Gastroesophageal sphincter (tissue), 4 donors: ENCODE measurements around the gene ZNF853. TPM values are rescaled to one million over a fixed set of nuclear protein-coding genes. Genes with fewer than 3 reads are reported as not detected.

Experiments used
- ATAC-seq: fragments of 150-250 bp; one replicate; pipeline ENCODE4 v1.9.1; 2016; ENCODE audit warnings: mild to moderate bottlenecking, moderate library complexity
- H3K27ac ChIP-seq, 4 donors: fragments of 200-600 bp; sonication (generic) in 3 of 4; 1 replicate in 3 of 4; 2 replicates in 1 of 4; pipeline ENCODE4 v1.5.1; 2016 to 2019
- H3K27me3 ChIP-seq: fragments of 200-600 bp; sonication (generic); one replicate; pipeline ENCODE4 v1.5.1; 2019
- H3K36me3 ChIP-seq, 2 donors: fragments of 200-600 bp; sonication (generic); one replicate each; pipeline ENCODE4 v1.5.1; 2019; ENCODE audit warnings: control low read depth in 1 of 2
- H3K4me1 ChIP-seq, 3 donors: fragments of 200-600 bp; sonication (generic); 1 replicate in 2 of 3; 2 replicates in 1 of 3; pipeline ENCODE4 v1.5.1; 2016 to 2019; ENCODE audit warnings: control low read depth in 2 of 3
- H3K4me3 ChIP-seq, 2 donors: fragments of 200-600 bp; sonication (generic); one replicate each; pipeline ENCODE4 v1.5.1; 2019; ENCODE audit warnings: mild to moderate bottlenecking in 1 of 2, moderate library complexity in 1 of 2
- H3K9me3 ChIP-seq, 3 donors: fragments of 200-600 bp; sonication (generic); one replicate each; pipeline ENCODE4 v1.5.1; 2017 to 2019; ENCODE audit warnings: control low read depth in 2 of 3
- EP300 ChIP-seq: sonication (generic); formaldehyde crosslinking; IDR thresholded peaks from one replicate; pipeline ENCODE4 v1.6.1; 2017; ENCODE audit warnings: antibody characterized with exemption, mild to moderate bottlenecking
- POLR2A ChIP-seq, 2 donors: fragments of 450-650 bp; IDR thresholded peaks; one replicate each; pipeline ENCODE4 v1.6.1; 2017; ENCODE audit warnings: antibody characterized with exemption in 2 of 2, mild to moderate bottlenecking in 2 of 2, moderate library complexity in 1 of 2
- POLR2AphosphoS5 ChIP-seq: sonication (generic); formaldehyde crosslinking; IDR thresholded peaks from one replicate; pipeline ENCODE4 v1.6.1; 2017; ENCODE audit warnings: antibody characterized with exemption
- WGBS, 2 donors: methylation state at CpG; one replicate each; pipeline ENCODE4 v1.1.5; 2018; ENCODE audit warnings: low coverage in 1 of 2; 5-methylcytosine and 5-hydroxymethylcytosine counted together
- total RNA-seq, 4 donors: library from RNA; depleted of rRNA; stranded (reverse); fragments of >200 nt; gene quantifications; one replicate each; pipeline ENCODE4 v1.1.0, GENCODE V29; 2016
- TF ChIP-seq, protein P1 (sequence below), 4 experiments: fragments of 200-600 bp in 2 of 4; fragments of 450-650 bp in 2 of 4; sonication (generic) in 1 of 4; IDR thresholded peaks; one replicate each; pipeline ENCODE4 v1.5.1; 2017 to 2019; ENCODE audit warnings: antibody characterized with exemption in 4 of 4, mild to moderate bottlenecking in 2 of 4, moderate library complexity in 2 of 4

The ZNF853 gene
- total RNA-seq, 4 donors from 2014 or later = 12.9 to 32.3 (median 19.4) TPM

DNA sequence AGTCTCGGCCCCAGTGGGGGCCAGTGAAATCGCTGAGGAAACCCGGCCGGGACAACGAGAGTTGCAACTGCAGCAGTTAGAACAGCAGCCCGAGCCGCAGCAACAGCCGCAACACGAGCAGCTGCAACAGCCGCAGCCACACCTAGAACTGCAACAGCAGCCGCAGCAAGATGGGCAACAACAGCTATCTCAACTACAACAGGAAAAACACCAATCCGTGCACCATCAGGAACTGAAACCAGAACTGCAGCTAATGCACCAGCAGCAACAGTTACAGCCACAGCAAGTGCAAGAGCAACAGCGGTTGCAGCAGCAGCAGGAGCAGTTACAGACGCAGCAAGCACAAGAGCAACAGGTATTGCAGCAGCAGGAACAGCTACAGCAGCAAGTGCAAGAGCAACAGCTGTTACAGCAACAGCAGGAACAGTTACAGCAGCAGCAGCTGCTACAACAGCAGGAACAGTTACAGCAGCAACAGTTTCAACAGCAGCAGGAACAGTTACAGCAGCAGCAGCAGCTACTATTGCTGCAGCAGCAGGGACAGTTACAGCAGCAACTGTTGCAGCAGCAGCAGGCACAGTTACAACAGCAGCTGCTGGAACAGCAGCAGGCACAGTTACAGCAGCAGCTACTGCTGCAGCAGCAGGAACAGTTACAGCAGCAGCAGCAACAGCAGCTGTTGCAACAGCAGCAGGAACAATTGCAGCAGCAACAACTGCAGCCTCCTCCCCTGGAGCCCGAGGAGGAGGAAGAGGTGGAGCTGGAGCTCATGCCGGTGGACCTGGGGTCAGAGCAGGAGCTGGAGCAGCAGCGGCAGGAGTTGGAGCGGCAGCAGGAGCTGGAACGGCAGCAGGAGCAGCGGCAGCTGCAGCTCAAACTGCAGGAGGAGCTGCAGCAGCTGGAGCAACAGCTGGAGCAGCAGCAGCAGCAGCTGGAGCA is 6.1 kb downstream of the ZNF853 start:
- Histone ChIP-seq H3K36me3 (peaks cover 0 to 69% of the 10 kb centered on the region in 2 donors), H3K4me3 (no peak overlapping the region), H3K27me3 (no peaks in the 10 kb centered on the region), H3K4me1 (peaks cover 0 to 9% (median under 1%) of the 10 kb centered on the region in 3 donors), H3K9me3 (no peaks in the 10 kb centered on the region), H3K27ac (no peak overlapping the region)
- TF ChIP-seq, protein P1, sequence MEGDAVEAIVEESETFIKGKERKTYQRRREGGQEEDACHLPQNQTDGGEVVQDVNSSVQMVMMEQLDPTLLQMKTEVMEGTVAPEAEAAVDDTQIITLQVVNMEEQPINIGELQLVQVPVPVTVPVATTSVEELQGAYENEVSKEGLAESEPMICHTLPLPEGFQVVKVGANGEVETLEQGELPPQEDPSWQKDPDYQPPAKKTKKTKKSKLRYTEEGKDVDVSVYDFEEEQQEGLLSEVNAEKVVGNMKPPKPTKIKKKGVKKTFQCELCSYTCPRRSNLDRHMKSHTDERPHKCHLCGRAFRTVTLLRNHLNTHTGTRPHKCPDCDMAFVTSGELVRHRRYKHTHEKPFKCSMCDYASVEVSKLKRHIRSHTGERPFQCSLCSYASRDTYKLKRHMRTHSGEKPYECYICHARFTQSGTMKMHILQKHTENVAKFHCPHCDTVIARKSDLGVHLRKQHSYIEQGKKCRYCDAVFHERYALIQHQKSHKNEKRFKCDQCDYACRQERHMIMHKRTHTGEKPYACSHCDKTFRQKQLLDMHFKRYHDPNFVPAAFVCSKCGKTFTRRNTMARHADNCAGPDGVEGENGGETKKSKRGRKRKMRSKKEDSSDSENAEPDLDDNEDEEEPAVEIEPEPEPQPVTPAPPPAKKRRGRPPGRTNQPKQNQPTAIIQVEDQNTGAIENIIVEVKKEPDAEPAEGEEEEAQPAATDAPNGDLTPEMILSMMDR (IDR thresholded peaks at IDR 0.05) = no peak
- TF ChIP-seq POLR2A (IDR thresholded peaks at IDR 0.05) (no peak), POLR2AphosphoS5 (no peak), EP300 (no peak)
- ATAC-seq = no peak
- WGBS, 2 donors = 51 to 80% methylated on average over 5 to 7 of the region's 20 CpGs

DNA sequence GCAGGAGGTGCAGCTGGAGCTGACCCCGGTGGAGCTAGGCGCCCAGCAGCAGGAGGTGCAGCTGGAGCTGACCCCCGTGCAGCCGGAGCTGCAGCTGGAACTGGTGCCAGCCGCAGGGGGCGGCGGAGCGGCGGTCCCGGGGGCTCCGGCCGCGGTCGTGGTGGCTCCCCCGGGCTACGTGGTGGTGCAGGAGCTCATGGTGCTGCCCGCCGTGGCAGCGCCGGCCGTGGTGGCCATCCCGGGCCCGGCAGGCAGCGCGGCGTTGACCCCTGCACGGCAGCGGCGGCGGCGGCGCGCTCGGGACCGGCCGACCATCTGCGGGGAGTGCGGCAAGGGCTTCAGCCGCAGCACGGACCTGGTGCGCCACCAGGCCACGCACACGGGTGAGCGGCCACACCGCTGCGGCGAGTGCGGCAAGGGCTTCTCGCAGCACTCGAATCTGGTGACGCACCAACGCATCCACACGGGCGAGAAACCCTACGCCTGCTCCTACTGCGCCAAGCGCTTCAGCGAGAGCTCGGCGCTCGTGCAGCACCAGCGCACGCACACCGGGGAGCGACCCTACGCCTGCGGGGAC is 6.8 kb downstream of the ZNF853 start:
- peaks cover 0 to under 1% (median 0%) of the 10 kb centered on the region in 3 donors for H3K4me1 ChIP-seq
- H3K9me3 ChIP-seq = no peaks in the 10 kb centered on the region
- no peak for ATAC-seq
- H3K4me3 ChIP-seq = no peak overlapping the region
- no CpG with 5 or more reads among the region's 67 CpGs for WGBS, 2 donors
- peaks cover 0 to 67% of the 10 kb centered on the region in 2 donors for H3K36me3 ChIP-seq
- TF ChIP-seq POLR2A (IDR thresholded peaks at IDR 0.05) = no peak
- TF ChIP-seq, protein P1 (IDR thresholded peaks at IDR 0.05) = no peak
- TF ChIP-seq EP300 = no peak
- TF ChIP-seq POLR2AphosphoS5 = no peak
- H3K27me3 ChIP-seq = no peaks in the 10 kb centered on the region
- no peak overlapping the region for H3K27ac ChIP-seq

DNA sequence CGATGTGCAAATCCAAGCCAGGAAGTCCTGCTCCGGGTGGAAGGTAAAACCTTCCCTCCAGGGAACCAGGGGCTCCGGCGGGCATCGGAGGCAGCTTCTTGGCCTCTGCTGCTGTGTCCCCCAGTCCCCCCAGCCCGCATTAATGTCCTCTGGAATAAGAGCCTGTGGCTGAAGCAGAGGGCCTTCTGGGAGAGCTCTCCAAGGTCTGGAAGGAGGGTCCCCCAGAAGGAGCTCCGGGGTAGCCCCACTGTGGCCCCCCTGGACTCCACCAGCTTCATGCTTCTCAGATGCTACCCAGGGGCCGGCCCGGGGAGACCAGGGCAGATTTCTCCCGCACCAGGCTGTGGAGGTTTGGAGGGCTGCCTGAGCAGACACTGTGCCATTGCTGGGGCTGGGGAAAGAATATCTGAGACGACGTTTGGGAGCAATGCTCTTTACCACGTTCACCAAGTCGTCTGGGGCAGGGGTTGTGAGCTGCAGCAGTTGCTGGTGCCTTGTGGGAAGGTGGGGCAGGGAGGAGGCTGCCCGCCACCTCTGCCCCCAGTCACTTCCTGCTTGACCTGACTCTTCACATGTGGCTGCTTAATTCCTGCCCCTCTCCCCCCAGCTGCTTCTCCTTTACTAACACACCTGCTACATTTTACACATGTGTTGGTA is 8.3 kb downstream of the ZNF853 start:
- no peak for TF ChIP-seq EP300
- no peak for TF ChIP-seq POLR2AphosphoS5
- TF ChIP-seq POLR2A (IDR thresholded peaks at IDR 0.05) = no peak
- TF ChIP-seq, protein P1 (IDR thresholded peaks at IDR 0.05) = no peak
- no peak overlapping the region for H3K4me3 ChIP-seq
- 70 to 80% methylated on average over 2 of the region's 15 CpGs for WGBS, 2 donors
- H3K27me3 ChIP-seq = no peaks in the 10 kb centered on the region
- no peaks in the 10 kb centered on the region for H3K4me1 ChIP-seq
- no peaks in the 10 kb centered on the region for H3K9me3 ChIP-seq
- ATAC-seq = no peak
- no peak overlapping the region for H3K27ac ChIP-seq
- peaks cover 0 to 55% of the 10 kb centered on the region in 2 donors for H3K36me3 ChIP-seq

DNA sequence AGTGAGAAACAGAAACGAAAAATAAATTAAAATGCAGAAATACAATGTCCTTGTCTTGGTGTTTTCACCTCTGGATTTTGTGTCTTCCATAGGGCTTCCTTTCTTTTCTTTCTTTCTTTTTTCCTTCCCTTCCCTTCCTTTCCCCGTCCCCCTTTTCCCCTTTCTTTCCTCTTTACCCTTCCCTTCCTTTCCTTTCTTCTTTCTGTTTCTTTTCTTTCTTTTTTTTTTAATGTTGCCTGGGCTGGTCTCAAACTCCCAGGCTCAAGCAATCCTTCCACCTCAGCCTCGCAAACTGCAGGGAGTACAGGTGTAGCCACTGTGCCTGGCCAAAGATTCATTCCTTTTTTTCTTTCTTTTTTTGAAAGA is 8.8 kb downstream of the ZNF853 start:
- Histone ChIP-seq H3K4me3 (no peak overlapping the region), H3K36me3 (peaks cover 0 to 55% of the 10 kb centered on the region in 2 donors), H3K4me1 (no peaks in the 10 kb centered on the region), H3K27ac (no peak overlapping the region), H3K27me3 (no peaks in the 10 kb centered on the region), H3K9me3 (no peaks in the 10 kb centered on the region)
- whole genome bisulfite sequencing, 2 donors = 72 to 87% methylated on average over 2 to 3 of the region's 3 CpGs
- no peak for ATAC-seq
- TF ChIP-seq EP300 = no peak
- TF ChIP-seq, protein P1 (IDR thresholded peaks at IDR 0.05) = no peak
- no peak for TF ChIP-seq POLR2A (IDR thresholded peaks at IDR 0.05)
- no peak for TF ChIP-seq POLR2AphosphoS5
